Astrocyte (in vitro differentiated cells and primary cell): ENCODE data around the gene AGPAT3. TPM values are rescaled to one million over a fixed set of nuclear protein-coding genes. Genes with fewer than 3 reads are reported as not detected.

Source experiments
- DNase-seq: peaks from one replicate; pipeline ENCODE4 v3.0.0-alpha.2; 2010; ENCODE audit warnings: low read depth
- FAIRE-seq: peaks from 2 replicates; lab custom pipeline; 2011; peaks lifted over from hg19 to GRCh38; lab: Jason Lieb, UNC
- H2AFZ ChIP-seq: 2 replicates; pipeline ENCODE4 v1.6.0; 2012; ENCODE audit warnings: low read depth, low read length, inconsistent platforms
- H3K27ac ChIP-seq: 2 replicates; pipeline ENCODE4 v1.5.1; 2011; ENCODE audit warnings: low read depth, low read length, inconsistent platforms
- H3K27me3 ChIP-seq: 2 replicates; pipeline ENCODE4 v1.6.0; 2011; ENCODE audit warnings: low read length, inconsistent platforms; ENCODE audit not compliant: insufficient read depth
- H3K36me3 ChIP-seq: 2 replicates; pipeline ENCODE4 v1.5.1; 2011; ENCODE audit warnings: low read length, inconsistent platforms; ENCODE audit not compliant: insufficient read depth
- H3K4me1 ChIP-seq: 2 replicates; pipeline ENCODE4 v1.5.1; 2011; ENCODE audit warnings: low read length, inconsistent platforms; ENCODE audit not compliant: insufficient read depth
- H3K4me2 ChIP-seq: 2 replicates; pipeline ENCODE4 v1.6.0; 2012; ENCODE audit warnings: low read length, inconsistent platforms
- H3K4me3 ChIP-seq: 2 replicates; pipeline ENCODE4 v1.5.1; 2011; ENCODE audit warnings: low read depth, mild to moderate bottlenecking, low read length, inconsistent platforms; ENCODE audit not compliant: insufficient read depth
- H3K79me2 ChIP-seq: 2 replicates; pipeline ENCODE4 v1.6.0; 2012; ENCODE audit warnings: mild to moderate bottlenecking, low read length, inconsistent platforms; ENCODE audit not compliant: insufficient read depth
- H3K9ac ChIP-seq: 2 replicates; pipeline ENCODE4 v1.6.0; 2012; ENCODE audit warnings: mild to moderate bottlenecking, low read length, inconsistent platforms
- H3K9me3 ChIP-seq: 2 replicates; pipeline ENCODE4 v1.5.1; 2012; ENCODE audit warnings: low read depth, mild to moderate bottlenecking, low read length, inconsistent platforms; ENCODE audit not compliant: insufficient read depth
- H4K20me1 ChIP-seq: 2 replicates; pipeline ENCODE4 v1.6.0; 2012; ENCODE audit warnings: low read length, inconsistent platforms; ENCODE audit not compliant: insufficient read depth
- H3K27ac Mint-ChIP-seq: one replicate; pipeline ENCODE4 v1.8.0; 2021; ENCODE audit warnings: mild to moderate bottlenecking, mixed read lengths; ENCODE audit not compliant: unreplicated experiment
- H3K27me3 Mint-ChIP-seq: one replicate; pipeline ENCODE4 v1.8.0; 2021; ENCODE audit warnings: low read depth, mixed read lengths; ENCODE audit not compliant: unreplicated experiment
- H3K36me3 Mint-ChIP-seq: one replicate; pipeline ENCODE4 v1.8.0; 2021; ENCODE audit warnings: low read depth, mixed read lengths; ENCODE audit not compliant: unreplicated experiment
- H3K4me1 Mint-ChIP-seq: one replicate; pipeline ENCODE4 v1.8.0; 2021; ENCODE audit warnings: low read depth, mixed read lengths; ENCODE audit not compliant: unreplicated experiment
- H3K4me3 Mint-ChIP-seq: one replicate; pipeline ENCODE4 v1.8.0; 2021; ENCODE audit warnings: mild to moderate bottlenecking, moderate library complexity, mixed read lengths; ENCODE audit not compliant: unreplicated experiment
- H3K9me3 Mint-ChIP-seq: one replicate; pipeline ENCODE4 v1.8.0; 2021; ENCODE audit warnings: mild to moderate bottlenecking, mixed read lengths; ENCODE audit not compliant: unreplicated experiment
- CTCF ChIP-seq: IDR thresholded peaks from 2 replicates; pipeline ENCODE4 v1.5.1; 2011; ENCODE audit warnings: low read depth, mild to moderate bottlenecking, inconsistent platforms, low read length, moderate library complexity; ENCODE audit not compliant: insufficient read depth
- EZH2 ChIP-seq: IDR thresholded peaks from 2 replicates; pipeline ENCODE4 v1.6.1; 2012; ENCODE audit warnings: mild to moderate bottlenecking, low read length, inconsistent platforms; ENCODE audit not compliant: insufficient read depth
- total RNA-seq: library from RNA; stranded (reverse); gene quantifications from 2 replicates; pipeline ENCODE4 v1.2.1, GENCODE V29; 2021

Gene AGPAT3
- total RNA-seq, 1 donor from 2014 or later = 34.7 TPM

DNA sequence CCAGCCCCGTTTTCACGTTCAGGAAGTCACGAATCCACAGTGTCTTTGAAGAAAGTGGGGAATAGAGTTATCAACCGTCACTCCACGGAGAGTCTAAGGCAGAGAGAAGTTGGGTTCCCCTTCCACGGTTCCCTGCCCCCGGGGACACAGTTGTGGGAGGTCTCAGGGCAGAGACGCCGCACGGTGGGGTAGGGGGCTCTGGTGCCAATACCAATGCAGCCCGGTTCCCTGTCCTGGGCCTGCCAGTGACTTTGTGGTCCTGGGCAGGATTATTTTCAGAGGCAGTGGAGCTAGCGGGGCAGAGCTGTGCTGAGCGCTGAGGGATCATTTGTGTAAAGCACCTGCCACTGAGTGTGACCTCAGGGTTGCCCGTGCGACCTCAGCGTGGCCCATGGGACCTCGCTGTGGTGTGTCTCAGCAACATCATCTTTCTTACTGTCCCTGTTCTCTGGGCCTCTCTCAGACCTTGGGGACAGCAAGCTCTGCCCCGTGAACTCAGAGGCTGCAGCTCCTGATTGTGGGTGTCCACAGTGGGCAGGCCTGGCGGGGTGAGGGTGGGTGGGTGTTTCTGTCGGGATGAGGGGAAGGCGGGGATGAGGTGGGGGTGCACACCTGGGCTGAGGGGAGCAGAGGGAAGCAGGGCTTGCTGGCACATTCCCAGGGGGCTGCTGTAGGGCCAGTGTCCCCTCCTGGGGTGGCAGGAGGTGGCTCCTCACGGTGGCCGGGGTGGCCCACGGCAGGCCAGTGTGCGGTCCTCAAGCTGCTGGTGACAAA is 65.2 kb downstream of the AGPAT3 start:
- H3K27me3 ChIP-seq = no peaks in the 10 kb centered on the region
- H3K27ac Mint-ChIP-seq = no peak overlapping the region
- no peaks in the 10 kb centered on the region for H3K9me3 Mint-ChIP-seq
- H3K36me3 ChIP-seq = no peaks in the 10 kb centered on the region
- TF ChIP-seq CTCF (no peak), EZH2 (no peak)
- H3K4me1 ChIP-seq = no peaks in the 10 kb centered on the region
- peaks cover 4% of the 10 kb centered on the region for H3K27me3 Mint-ChIP-seq
- no peak overlapping the region for H3K4me3 Mint-ChIP-seq
- H3K9ac ChIP-seq = no peak overlapping the region
- no peak overlapping the region for H3K27ac ChIP-seq
- FAIRE-seq = no peak
- no peak overlapping the region for H2AFZ ChIP-seq
- H3K9me3 ChIP-seq = no peaks in the 10 kb centered on the region
- no peak overlapping the region for H3K4me2 ChIP-seq
- peaks cover 1% of the 10 kb centered on the region for H3K4me1 Mint-ChIP-seq
- H4K20me1 ChIP-seq = peaks cover 35% of the 10 kb centered on the region
- peaks cover 10% of the 10 kb centered on the region for H3K36me3 Mint-ChIP-seq
- DNase-seq = no peak
- H3K79me2 ChIP-seq = no peaks in the 10 kb centered on the region
- H3K4me3 ChIP-seq = no peak overlapping the region

GRCh38 chr21:43930848-43931375 is 65.9 kb downstream of the AGPAT3 start:
- H3K79me2 ChIP-seq = no peaks in the 10 kb centered on the region
- no peak for FAIRE-seq
- Mint-ChIP-seq H3K27ac (no peak overlapping the region), H3K4me1 (no peaks in the 10 kb centered on the region), H3K36me3 (peaks cover 7% of the 10 kb centered on the region), H3K4me3 (no peak overlapping the region), H3K9me3 (no peaks in the 10 kb centered on the region), H3K27me3 (peaks cover 4% of the 10 kb centered on the region)
- H3K27ac ChIP-seq = no peak overlapping the region
- TF ChIP-seq EZH2 (no peak), CTCF (no peak)
- H2AFZ ChIP-seq = no peak overlapping the region
- H3K4me3 ChIP-seq = no peak overlapping the region
- H3K4me1 ChIP-seq = no peaks in the 10 kb centered on the region
- no peak overlapping the region for H3K4me2 ChIP-seq
- DNase-seq = no peak
- no peak overlapping the region for H3K9ac ChIP-seq
- H3K36me3 ChIP-seq = no peaks in the 10 kb centered on the region
- peaks cover 30% of the 10 kb centered on the region for H4K20me1 ChIP-seq
- no peaks in the 10 kb centered on the region for H3K27me3 ChIP-seq
- H3K9me3 ChIP-seq = no peaks in the 10 kb centered on the region

DNA sequence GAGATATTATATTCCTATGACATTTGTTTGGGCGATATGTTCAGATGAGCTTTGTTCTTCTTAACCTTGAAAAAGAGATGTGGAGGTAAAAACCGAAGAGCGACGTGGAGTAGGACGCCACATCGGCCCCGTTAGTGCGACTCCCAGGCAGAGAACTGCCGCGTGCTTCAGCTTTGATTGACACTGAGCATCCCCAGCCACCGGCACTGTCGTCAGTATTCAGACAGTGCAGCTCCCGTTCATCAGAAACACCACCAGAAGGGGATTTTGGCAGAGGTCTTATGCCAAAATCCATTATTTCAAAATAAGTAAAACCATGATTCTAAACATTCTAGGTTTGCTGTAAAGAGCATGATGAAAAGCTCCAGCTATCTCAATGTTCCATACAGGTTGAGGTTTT is 66.5 kb downstream of the AGPAT3 start:
- no peaks in the 10 kb centered on the region for H3K36me3 ChIP-seq
- DNase-seq = no peak
- H2AFZ ChIP-seq = no peak overlapping the region
- no peak overlapping the region for H3K27ac ChIP-seq
- no peaks in the 10 kb centered on the region for H3K27me3 ChIP-seq
- no peak for TF ChIP-seq CTCF
- TF ChIP-seq EZH2 = no peak
- FAIRE-seq = no peak
- no peaks in the 10 kb centered on the region for H3K4me1 Mint-ChIP-seq
- peaks cover 34% of the 10 kb centered on the region for H4K20me1 ChIP-seq
- H3K4me3 Mint-ChIP-seq = no peak overlapping the region
- H3K4me1 ChIP-seq = no peaks in the 10 kb centered on the region
- H3K79me2 ChIP-seq = no peaks in the 10 kb centered on the region
- no peak overlapping the region for H3K27ac Mint-ChIP-seq
- H3K4me3 ChIP-seq = no peak overlapping the region
- peaks cover 4% of the 10 kb centered on the region for H3K27me3 Mint-ChIP-seq
- no peak overlapping the region for H3K9ac ChIP-seq
- no peaks in the 10 kb centered on the region for H3K9me3 ChIP-seq
- no peak overlapping the region for H3K4me2 ChIP-seq
- peaks cover 7% of the 10 kb centered on the region for H3K36me3 Mint-ChIP-seq
- H3K9me3 Mint-ChIP-seq = no peaks in the 10 kb centered on the region
